Measurements from ENCODE around the gene FNDC5. TPM values are rescaled to one million over a fixed set of nuclear protein-coding genes. Genes with fewer than 3 reads are reported as not detected.

FNDC5 gene
- total and polyA plus RNA-seq, 2 of the 13 experiments (the other 11 are each of a cell fraction or from before 2014, with no cell fraction given): 1.4 to 3.1 TPM

DNA sequence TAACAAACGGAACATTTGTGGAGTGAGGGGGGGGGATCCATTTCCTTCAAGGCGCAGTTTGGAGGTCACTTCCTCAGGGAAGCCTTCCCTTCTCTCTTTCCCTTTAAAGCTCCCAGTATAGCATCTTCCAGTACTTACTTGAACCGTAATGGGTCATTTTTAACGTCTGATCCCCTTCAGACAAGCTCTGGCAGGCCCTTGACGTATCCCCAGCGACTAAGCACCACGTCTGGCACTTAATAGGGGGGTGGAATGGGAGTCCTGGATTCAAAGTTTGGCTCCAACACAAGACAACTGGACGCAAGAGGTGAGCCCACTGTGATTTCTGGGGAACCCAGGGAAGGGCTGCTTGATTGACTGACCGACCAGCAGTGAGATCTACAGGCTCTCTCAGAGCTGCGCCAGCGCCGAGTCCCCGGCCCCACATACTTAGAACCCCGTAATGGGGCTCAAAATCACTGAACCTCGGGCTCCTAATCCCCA, 54.0 kb downstream of the FNDC5 start (continued):
- TF ChIP-seq ELF3 (CRISPR knock-in tag; IDR thresholded peaks at IDR 0.05) (0 out of 2 replicates have a peak, but pooled peaks have one; percentile 19), ZSCAN30 (CRISPR knock-in tag; IDR thresholded peaks at IDR 0.05) (no peak), PHF21A (CRISPR knock-in tag; IDR thresholded peaks at IDR 0.05) (0 out of 2 replicates have a peak, but pooled peaks have one; percentile 45), ZFY (CRISPR knock-in tag; IDR thresholded peaks at IDR 0.05) (no peak), ZNF781 (CRISPR knock-in tag; IDR thresholded peaks at IDR 0.05; ENCODE audit: borderline replicate concordance, not compliant biosample characterization) (peak; percentile 4), RFX1 (IDR thresholded peaks at IDR 0.05) (no peak)

DNA sequence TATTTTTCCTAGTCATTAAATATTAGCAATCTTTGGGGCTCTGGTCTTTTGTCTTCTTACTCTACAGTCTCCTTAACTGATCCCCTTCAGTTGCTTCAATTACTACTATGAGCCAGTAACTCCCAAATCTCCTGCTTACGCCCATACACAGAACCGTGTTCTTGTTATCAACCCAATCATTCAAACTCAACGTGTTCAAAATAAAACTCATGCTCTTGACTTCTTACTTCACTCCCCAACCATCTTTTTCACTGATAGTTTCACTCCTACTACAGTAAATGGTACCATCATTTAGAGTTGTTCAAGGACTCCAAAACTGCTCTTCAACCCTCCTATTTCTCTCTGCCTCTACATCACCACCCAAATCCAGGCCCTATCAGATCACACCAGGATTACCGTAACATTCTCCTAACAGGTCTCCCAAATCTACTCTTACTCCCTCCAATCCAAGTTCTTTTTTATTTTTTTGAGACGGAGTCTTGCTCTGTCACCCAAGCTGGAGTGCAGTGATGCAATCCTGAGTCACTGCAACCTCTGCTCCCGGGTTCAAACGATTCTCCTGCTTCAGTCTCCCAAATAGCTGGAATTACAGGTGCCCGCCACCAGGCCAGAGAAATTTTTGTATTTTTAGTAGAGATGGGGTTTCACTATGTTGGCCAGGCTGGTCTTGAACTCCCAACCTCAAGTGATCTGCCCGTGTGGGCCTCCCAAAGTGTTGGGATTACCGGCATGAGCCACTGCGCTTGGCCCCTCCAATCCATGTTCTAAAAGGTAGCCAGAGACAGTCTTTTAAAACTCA, 56.6 kb downstream of the FNDC5 start:
- ATAC-seq (no peak), DNase-seq (ENCODE audit: low spot score) (peak; percentile 47), FAIRE-seq (no peak)
- Histone ChIP-seq H3K36me3 (replicated peaks in 1 of 2; ENCODE audit: control insufficient read depth in 1 of 2, insufficient read depth in 2 of 2, low read length in 2 of 2) (peaks cover 8 to 37% of the 10 kb centered on the region in 2 experiments; a peak in 4 of 5 replicates), H3K4me1 (ENCODE audit: insufficient read depth, low read length) (peaks cover 53% of the 10 kb centered on the region), H3K9ac (ENCODE audit: insufficient read depth, low read depth, low read length) (peak overlapping the region; percentile 19; the same call in 1 of the 2 replicates), H3K79me2 (ENCODE audit: insufficient read depth, low read length) (peaks cover 76% of the 10 kb centered on the region), H3K27me3 (ENCODE audit: control insufficient read depth in 1 of 2, insufficient read depth in 2 of 2, low read length in 2 of 2) (peaks cover 0 to 5% of the 10 kb centered on the region in 2 experiments; a peak in 1 of 5 replicates), H3K9me3 (ENCODE audit: low read length) (no peaks in the 10 kb centered on the region), H3K4me2 (ENCODE audit: low read depth, low read length) (peak overlapping the region; percentile 88), H3K27ac (ENCODE audit: extremely low read length, insufficient read depth, low read length) (peak overlapping the region; percentile 43), H4K20me1 (ENCODE audit: insufficient read depth, low read length) (peaks cover 29% of the 10 kb centered on the region), H3K4me3 (replicated peaks in 1 of 3; ENCODE audit: insufficient read depth in 1 of 3, low read depth in 2 of 3, low read length in 3 of 3) (no peak overlapping the region), H2AFZ (ENCODE audit: low read length) (no peak overlapping the region)
- WGBS (ENCODE audit: low lambda C conversion rate): 66% methylated on average over 11 of the region's 11 CpGs
- CTCF ChIA-PET (ENCODE audit: low intra/inter-chr PET ratio, low total read pairs): no interaction called here
- in situ Hi-C loops (cut with HindIII; ENCODE audit: extremely low pct_ligation_motif_present, low pct_unique_long_range_greater_than_20kb): no loop called here
- BruUV-seq (replicated peaks): TSS peak; percentile 6
- intact Hi-C loops (cut with micrococcal nuclease; ENCODE audit: unreplicated experiment): no loop called here
- POLR2A ChIA-PET: no interaction called here
- peak in 1 of 2 experiments; percentile 39; a peak in 1 of 4 replicates for TF ChIP-seq EP300 (IDR thresholded peaks at IDR 0.05; ENCODE audit: low read depth in 2 of 2, low read length in 2 of 2)
- no peak for TF ChIP-seq EP300 (CRISPR knock-in tag; IDR thresholded peaks at IDR 0.05; ENCODE audit: borderline replicate concordance)
- TF ChIP-seq ZNF260 (CRISPR knock-in tag; IDR thresholded peaks at IDR 0.05; ENCODE audit: borderline replicate concordance, low read depth): no peak
- TF ChIP-seq, protein P1, sequence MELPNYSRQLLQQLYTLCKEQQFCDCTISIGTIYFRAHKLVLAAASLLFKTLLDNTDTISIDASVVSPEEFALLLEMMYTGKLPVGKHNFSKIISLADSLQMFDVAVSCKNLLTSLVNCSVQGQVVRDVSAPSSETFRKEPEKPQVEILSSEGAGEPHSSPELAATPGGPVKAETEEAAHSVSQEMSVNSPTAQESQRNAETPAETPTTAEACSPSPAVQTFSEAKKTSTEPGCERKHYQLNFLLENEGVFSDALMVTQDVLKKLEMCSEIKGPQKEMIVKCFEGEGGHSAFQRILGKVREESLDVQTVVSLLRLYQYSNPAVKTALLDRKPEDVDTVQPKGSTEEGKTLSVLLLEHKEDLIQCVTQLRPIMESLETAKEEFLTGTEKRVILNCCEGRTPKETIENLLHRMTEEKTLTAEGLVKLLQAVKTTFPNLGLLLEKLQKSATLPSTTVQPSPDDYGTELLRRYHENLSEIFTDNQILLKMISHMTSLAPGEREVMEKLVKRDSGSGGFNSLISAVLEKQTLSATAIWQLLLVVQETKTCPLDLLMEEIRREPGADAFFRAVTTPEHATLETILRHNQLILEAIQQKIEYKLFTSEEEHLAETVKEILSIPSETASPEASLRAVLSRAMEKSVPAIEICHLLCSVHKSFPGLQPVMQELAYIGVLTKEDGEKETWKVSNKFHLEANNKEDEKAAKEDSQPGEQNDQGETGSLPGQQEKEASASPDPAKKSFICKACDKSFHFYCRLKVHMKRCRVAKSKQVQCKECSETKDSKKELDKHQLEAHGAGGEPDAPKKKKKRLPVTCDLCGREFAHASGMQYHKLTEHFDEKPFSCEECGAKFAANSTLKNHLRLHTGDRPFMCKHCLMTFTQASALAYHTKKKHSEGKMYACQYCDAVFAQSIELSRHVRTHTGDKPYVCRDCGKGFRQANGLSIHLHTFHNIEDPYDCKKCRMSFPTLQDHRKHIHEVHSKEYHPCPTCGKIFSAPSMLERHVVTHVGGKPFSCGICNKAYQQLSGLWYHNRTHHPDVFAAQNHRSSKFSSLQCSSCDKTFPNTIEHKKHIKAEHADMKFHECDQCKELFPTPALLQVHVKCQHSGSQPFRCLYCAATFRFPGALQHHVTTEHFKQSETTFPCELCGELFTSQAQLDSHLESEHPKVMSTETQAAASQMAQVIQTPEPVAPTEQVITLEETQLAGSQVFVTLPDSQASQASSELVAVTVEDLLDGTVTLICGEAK (IDR thresholded peaks at IDR 0.05): no peak
- TF ChIP-seq, protein P1 (CRISPR knock-in tag; IDR thresholded peaks at IDR 0.05): no peak
- TF ChIP-seq, protein P2, sequence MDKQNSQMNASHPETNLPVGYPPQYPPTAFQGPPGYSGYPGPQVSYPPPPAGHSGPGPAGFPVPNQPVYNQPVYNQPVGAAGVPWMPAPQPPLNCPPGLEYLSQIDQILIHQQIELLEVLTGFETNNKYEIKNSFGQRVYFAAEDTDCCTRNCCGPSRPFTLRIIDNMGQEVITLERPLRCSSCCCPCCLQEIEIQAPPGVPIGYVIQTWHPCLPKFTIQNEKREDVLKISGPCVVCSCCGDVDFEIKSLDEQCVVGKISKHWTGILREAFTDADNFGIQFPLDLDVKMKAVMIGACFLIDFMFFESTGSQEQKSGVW (CRISPR knock-in tag; IDR thresholded peaks at IDR 0.05; ENCODE audit: borderline replicate concordance): no peak
- TF ChIP-seq HHEX (CRISPR knock-in tag; IDR thresholded peaks at IDR 0.05): no peak
